ENCODE data around the gene TTLL6.

The TTLL6 gene

GRCh38 chr17:48737330-48738043, 79.5 kb downstream of the TTLL6 start:
- FAIRE-seq: no peak

GRCh38 chr17:48735062-48735351, 82.0 kb downstream of the TTLL6 start:
- no peak for FAIRE-seq

GRCh38 chr17:48734333-48735061, 82.5 kb downstream of the TTLL6 start:
- FAIRE-seq: no peak

GRCh38 chr17:48733632-48734328, 83.2 kb downstream of the TTLL6 start:
- no peak for FAIRE-seq

- FAIRE-seq: no peak
Measured at GRCh38 chr17:48732688-48733629, 84.1 kb downstream of the TTLL6 start.

GRCh38 chr17:48731355-48731754, 85.7 kb downstream of the TTLL6 start:
- no peak for FAIRE-seq

GRCh38 chr17:48730240-48730550, 86.8 kb downstream of the TTLL6 start:
- no peak for FAIRE-seq

GRCh38 chr17:48729335-48730239, 87.4 kb downstream of the TTLL6 start:
- FAIRE-seq: no peak

- no peak for FAIRE-seq
Measured at GRCh38 chr17:48728232-48729231, 88.5 kb downstream of the TTLL6 start, which contains the start of gene HOXB13. TSS of gene HOXB13 (minus strand) at chr17:48728750. CDS start at chr17:48728593, 157 bp downstream.

GRCh38 chr17:48727415-48728175, 89.4 kb downstream of the TTLL6 start:
- FAIRE-seq: no peak

GRCh38 chr17:48726916-48727286, 90.1 kb downstream of the TTLL6 start:
- no peak for FAIRE-seq

- no peak for FAIRE-seq
Measured at GRCh38 chr17:48726114-48726915, 90.7 kb downstream of the TTLL6 start.

- no peak for FAIRE-seq
Measured at GRCh38 chr17:48725288-48726064, 91.6 kb downstream of the TTLL6 start.

- no peak for FAIRE-seq
Measured at GRCh38 chr17:48725004-48725287, 92.1 kb downstream of the TTLL6 start.

- peak; percentile 77 for FAIRE-seq
Measured at GRCh38 chr17:48724251-48725003, 92.6 kb downstream of the TTLL6 start.

- FAIRE-seq: no peak
Measured at GRCh38 chr17:48723423-48724250, 93.4 kb downstream of the TTLL6 start.
